ENCODE data around the gene MAMLD1. TPM values are rescaled to one million over a fixed set of nuclear protein-coding genes. Genes with fewer than 3 reads are reported as not detected.
"Not testable (repeated sequence)": the region's sequence is repeated elsewhere in the genome, so short reads cannot be mapped to it uniquely, and the experiment has no call there.

MAMLD1 gene
- polyA plus RNA-seq, 1 donor (not counting 4 experiments of a cell fraction or from before 2014, with no cell fraction given), result 0.98 TPM

DNA sequence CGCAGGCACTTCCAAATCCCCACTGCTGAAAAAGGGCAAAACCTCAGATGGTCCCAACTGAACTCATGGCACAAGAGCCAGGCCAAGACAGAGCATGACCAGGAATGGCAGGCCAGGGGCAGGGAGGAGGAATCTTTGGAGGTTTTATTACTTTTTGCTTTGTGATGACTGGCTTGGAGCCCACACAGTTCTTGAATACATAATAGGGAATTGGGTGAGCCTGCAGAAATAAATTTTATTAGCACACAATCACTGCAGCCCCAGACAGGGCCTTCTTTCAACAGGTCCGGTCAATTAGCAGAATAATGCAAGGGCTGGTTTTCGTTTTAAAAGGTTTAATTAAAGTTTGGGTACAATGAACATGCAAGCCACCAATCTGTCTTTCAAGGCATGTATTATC, 23.4 kb upstream of the MAMLD1 start:
- Histone ChIP-seq H3K27me3 (ENCODE audit: control insufficient read depth, extremely low read depth, insufficient read depth, low read length) (no peaks in the 10 kb centered on the region), H3K79me2 (ENCODE audit: control insufficient read depth, insufficient read depth, low read length) (no peaks in the 10 kb centered on the region), H3K4me2 (ENCODE audit: control insufficient read depth, extremely low read depth, insufficient read depth, low read depth, low read length) (no peak overlapping the region), H3K36me3 (ENCODE audit: control insufficient read depth in 2 of 2, extremely low read depth in 1 of 2, insufficient read depth in 2 of 2, low read length in 2 of 2) (no peaks in the 10 kb centered on the region), H4K20me1 (ENCODE audit: control insufficient read depth, extremely low read depth, insufficient read depth, low read length) (no peaks in the 10 kb centered on the region), H3K4me3 (ENCODE audit: control insufficient read depth in 2 of 3, extremely low read depth in 1 of 3, insufficient read depth in 2 of 3, low read depth in 1 of 3, low read length in 3 of 3) (no peak overlapping the region), H3K9me3 (ENCODE audit: control insufficient read depth, low read depth, low read length) (no peaks in the 10 kb centered on the region), H3K27ac (ENCODE audit: control insufficient read depth, insufficient read depth, low read length) (no peak overlapping the region), H3K9ac (ENCODE audit: control insufficient read depth, extremely low read depth, insufficient read depth, low read length) (no peak overlapping the region), H3K4me1 (ENCODE audit: control insufficient read depth, extremely low read depth, insufficient read depth, low read length) (no peaks in the 10 kb centered on the region), H3K9me1 (ENCODE audit: control insufficient read depth, extremely low read depth, insufficient read depth, low read length) (no peaks in the 10 kb centered on the region), H2AFZ (ENCODE audit: control insufficient read depth, low read length) (no peak overlapping the region)
- DNase-seq (ENCODE audit: low read depth, low spot score), result no peak
- TF ChIP-seq EZH2 (IDR thresholded peaks at IDR 0.05; ENCODE audit: low read length), result no peak
- TF ChIP-seq, protein P1, sequence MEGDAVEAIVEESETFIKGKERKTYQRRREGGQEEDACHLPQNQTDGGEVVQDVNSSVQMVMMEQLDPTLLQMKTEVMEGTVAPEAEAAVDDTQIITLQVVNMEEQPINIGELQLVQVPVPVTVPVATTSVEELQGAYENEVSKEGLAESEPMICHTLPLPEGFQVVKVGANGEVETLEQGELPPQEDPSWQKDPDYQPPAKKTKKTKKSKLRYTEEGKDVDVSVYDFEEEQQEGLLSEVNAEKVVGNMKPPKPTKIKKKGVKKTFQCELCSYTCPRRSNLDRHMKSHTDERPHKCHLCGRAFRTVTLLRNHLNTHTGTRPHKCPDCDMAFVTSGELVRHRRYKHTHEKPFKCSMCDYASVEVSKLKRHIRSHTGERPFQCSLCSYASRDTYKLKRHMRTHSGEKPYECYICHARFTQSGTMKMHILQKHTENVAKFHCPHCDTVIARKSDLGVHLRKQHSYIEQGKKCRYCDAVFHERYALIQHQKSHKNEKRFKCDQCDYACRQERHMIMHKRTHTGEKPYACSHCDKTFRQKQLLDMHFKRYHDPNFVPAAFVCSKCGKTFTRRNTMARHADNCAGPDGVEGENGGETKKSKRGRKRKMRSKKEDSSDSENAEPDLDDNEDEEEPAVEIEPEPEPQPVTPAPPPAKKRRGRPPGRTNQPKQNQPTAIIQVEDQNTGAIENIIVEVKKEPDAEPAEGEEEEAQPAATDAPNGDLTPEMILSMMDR (optimal IDR thresholded peaks at IDR 0.05 in 1 of 3, IDR thresholded peaks at IDR 0.05 in 1 of 3, conservative IDR thresholded peaks at IDR 0.05 in 1 of 3; ENCODE audit: extremely low read depth in 1 of 3, insufficient read depth in 2 of 3, low read length in 3 of 3), result no peak
- dilution Hi-C loops (cut with MboI; ENCODE audit: extremely low pct_ligation_motif_present, low sequenced_read_pairs), result no loop called here
- no peak for FAIRE-seq

GRCh38 chrX:150340326-150340725, 22.8 kb upstream of the MAMLD1 start:
- H3K4me3 ChIP-seq (ENCODE audit: control insufficient read depth in 2 of 3, extremely low read depth in 1 of 3, insufficient read depth in 2 of 3, low read depth in 1 of 3, low read length in 3 of 3); H3K4me2 ChIP-seq (ENCODE audit: control insufficient read depth, extremely low read depth, insufficient read depth, low read depth, low read length); FAIRE-seq; H3K9me1 ChIP-seq (ENCODE audit: control insufficient read depth, extremely low read depth, insufficient read depth, low read length); H2AFZ ChIP-seq (ENCODE audit: control insufficient read depth, low read length); H3K4me1 ChIP-seq (ENCODE audit: control insufficient read depth, extremely low read depth, insufficient read depth, low read length); H3K27me3 ChIP-seq (ENCODE audit: control insufficient read depth, extremely low read depth, insufficient read depth, low read length); dilution Hi-C loops (cut with MboI; ENCODE audit: extremely low pct_ligation_motif_present, low sequenced_read_pairs); H3K27ac ChIP-seq (ENCODE audit: control insufficient read depth, insufficient read depth, low read length); H3K9me3 ChIP-seq (ENCODE audit: control insufficient read depth, low read depth, low read length); H3K9ac ChIP-seq (ENCODE audit: control insufficient read depth, extremely low read depth, insufficient read depth, low read length); H3K36me3 ChIP-seq (ENCODE audit: control insufficient read depth in 2 of 2, extremely low read depth in 1 of 2, insufficient read depth in 2 of 2, low read length in 2 of 2); DNase-seq (ENCODE audit: low read depth, low spot score); H4K20me1 ChIP-seq (ENCODE audit: control insufficient read depth, extremely low read depth, insufficient read depth, low read length); H3K79me2 ChIP-seq (ENCODE audit: control insufficient read depth, insufficient read depth, low read length): not testable (repeated sequence)

DNA sequence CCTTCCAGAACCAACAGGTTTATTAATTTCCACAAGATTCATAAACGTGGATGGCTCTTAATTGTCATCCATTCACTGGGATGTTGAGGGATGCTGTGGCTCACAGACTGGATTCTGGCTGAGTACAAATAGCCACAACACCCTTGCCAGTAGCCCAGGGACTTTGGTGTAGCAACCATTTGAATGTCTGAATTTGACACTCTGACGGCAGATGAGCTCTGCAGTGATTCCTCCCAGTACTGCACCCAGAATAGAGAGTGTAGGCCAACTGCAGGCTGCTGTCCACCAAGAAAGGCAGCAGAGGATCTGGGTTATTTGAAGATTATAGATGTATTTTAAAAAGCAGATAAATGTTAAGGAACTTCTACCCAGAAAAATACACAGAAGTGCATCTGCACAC, 15.6 kb upstream of the MAMLD1 start:
- Histone ChIP-seq H3K4me1 (ENCODE audit: control insufficient read depth, extremely low read depth, insufficient read depth, low read length) (peaks cover 2% of the 10 kb centered on the region), H3K9me3 (ENCODE audit: control insufficient read depth, low read depth, low read length) (no peaks in the 10 kb centered on the region), H3K4me2 (ENCODE audit: control insufficient read depth, extremely low read depth, insufficient read depth, low read depth, low read length) (no peak overlapping the region), H3K27me3 (ENCODE audit: control insufficient read depth, extremely low read depth, insufficient read depth, low read length) (no peaks in the 10 kb centered on the region), H3K9ac (ENCODE audit: control insufficient read depth, extremely low read depth, insufficient read depth, low read length) (no peak overlapping the region), H3K9me1 (ENCODE audit: control insufficient read depth, extremely low read depth, insufficient read depth, low read length) (no peaks in the 10 kb centered on the region), H3K27ac (ENCODE audit: control insufficient read depth, insufficient read depth, low read length) (no peak overlapping the region), H3K79me2 (ENCODE audit: control insufficient read depth, insufficient read depth, low read length) (no peaks in the 10 kb centered on the region), H4K20me1 (ENCODE audit: control insufficient read depth, extremely low read depth, insufficient read depth, low read length) (no peaks in the 10 kb centered on the region), H2AFZ (ENCODE audit: control insufficient read depth, low read length) (no peak overlapping the region), H3K36me3 (ENCODE audit: control insufficient read depth in 2 of 2, extremely low read depth in 1 of 2, insufficient read depth in 2 of 2, low read length in 2 of 2) (no peaks in the 10 kb centered on the region), H3K4me3 (ENCODE audit: control insufficient read depth in 2 of 3, extremely low read depth in 1 of 3, insufficient read depth in 2 of 3, low read depth in 1 of 3, low read length in 3 of 3) (no peak overlapping the region)
- FAIRE-seq (no peak), DNase-seq (ENCODE audit: low read depth, low spot score) (no peak)
- dilution Hi-C loops (cut with MboI; ENCODE audit: extremely low pct_ligation_motif_present, low sequenced_read_pairs), result no loop called here
- TF ChIP-seq, protein P1 (optimal IDR thresholded peaks at IDR 0.05 in 1 of 3, IDR thresholded peaks at IDR 0.05 in 1 of 3, conservative IDR thresholded peaks at IDR 0.05 in 1 of 3; ENCODE audit: extremely low read depth in 1 of 3, insufficient read depth in 2 of 3, low read length in 3 of 3), result no peak
- TF ChIP-seq EZH2 (IDR thresholded peaks at IDR 0.05; ENCODE audit: low read length), result no peak

Data from keratinocyte (primary cell).